Right lobe of liver (tissue), 4 donors: ENCODE results near the gene SLC15A1.

Experiments used
- CTCF ChIP-seq, 4 donors: fragments of 200-600 bp in 3 of 4; fragments of 450-650 bp in 1 of 4; IDR thresholded peaks; one replicate each; pipeline versions ENCODE4 v1.5.1 to v1.8.0; 2016 to 2022; ENCODE audit warnings: antibody characterized with exemption in 4 of 4, mild to moderate bottlenecking in 2 of 4
- POLR2A ChIP-seq: fragments of 450-650 bp; IDR thresholded peaks from one replicate; pipeline ENCODE4 v1.6.1; 2017; ENCODE audit warnings: antibody characterized with exemption, mild to moderate bottlenecking
- donor health status: DM: no; HTN: no; CAD: no.
- donor health status: DM: no; HTN: no; CAD: no.
- donor health status: DM: no; HTN: yes; CAD: no.

GRCh38 chr13:98685146-98685545 is 67.3 kb downstream of the SLC15A1 start:
- TF ChIP-seq CTCF (IDR thresholded peaks at IDR 0.05): no peak
- TF ChIP-seq POLR2A: no peak
